GM12878 (cell line): ENCODE results near the gene NPIPA8. TPM values are rescaled to one million over a fixed set of nuclear protein-coding genes. Genes with fewer than 3 reads are reported as not detected.
"Not testable (repeated sequence)": the region's sequence is repeated elsewhere in the genome, so short reads cannot be mapped to it uniquely, and the experiment has no call there.

Source experiments
- ATAC-seq: fragments of 200-7000 bp; cut with Tn5 transposase; 3 replicates; pipeline ENCODE4 v1.9.1; 2020; ENCODE audit warnings: mild to moderate bottlenecking, moderate library complexity
- BruUV-seq: library from RNA; stranded (reverse); fragments of 400-500 nt; replicated peaks from 2 replicates; lab custom pipeline; 2021; lab: Mats Ljungman, UMichigan
- CTCF ChIA-PET: fragments of 300-600 bp; sonication (Branson Sonifier 250); formaldehyde crosslinking; extraction: SDS; loops from one replicate; lab custom pipeline; 2021; ENCODE audit warnings: inconsistent platforms; lab: Yijun Ruan, JAX
- POLR2A ChIA-PET: fragments of 350-600 bp; formaldehyde crosslinking; extraction: SDS; loops from one replicate; lab custom pipeline; 2021; ENCODE audit warnings: inconsistent platforms; lab: Charles Lee
- RAD21 ChIA-PET: fragments of 300-600 bp; sonication (Branson Sonifier 250); formaldehyde crosslinking; loops from one replicate; lab custom pipeline; 2023; ENCODE audit warnings: antibody characterized with exemption; ENCODE audit not compliant: unreplicated experiment; lab: Charles Lee
- SMC1A ChIA-PET: fragments of 300-600 bp; sonication (Branson Sonifier 250); formaldehyde crosslinking; loops from one replicate; lab custom pipeline; 2023; ENCODE audit not compliant: unreplicated experiment, uncharacterized antibody; lab: Charles Lee
- DNase-seq: peaks from one replicate; pipeline ENCODE4 v3.0.0-alpha.2; 2011; ENCODE audit warnings: low read depth, low spot score
- FAIRE-seq: peaks from 3 replicates; lab custom pipeline; 2011; peaks lifted over from hg19 to GRCh38; lab: Jason Lieb, UNC
- H2AFZ ChIP-seq: 2 replicates; pipeline ENCODE4 v1.6.0; 2011; ENCODE audit warnings: low read depth, low read length, control low read depth; ENCODE audit not compliant: control insufficient read depth
- H3K27ac ChIP-seq: 2 replicates; pipeline ENCODE4 v1.5.1; 2011; ENCODE audit warnings: control low read depth; ENCODE audit not compliant: control insufficient read depth, insufficient read depth
- H3K27me3 ChIP-seq, 2 experiments: replicated peaks in 1 of 2; 2 replicates each; pipeline versions ENCODE4 v1.6.0 to v1.6.1; 2011; ENCODE audit warnings: low read length in 1 of 2; ENCODE audit not compliant: control insufficient read depth in 2 of 2, insufficient read depth in 2 of 2
- H3K36me3 ChIP-seq, 2 experiments: 2 replicates each; pipeline ENCODE4 v1.5.1; 2011; ENCODE audit warnings: low read length in 1 of 2; ENCODE audit not compliant: control insufficient read depth in 2 of 2, insufficient read depth in 2 of 2
- H3K4me1 ChIP-seq: 2 replicates; pipeline ENCODE4 v1.6.1; 2011; ENCODE audit warnings: mild to moderate bottlenecking, low read length, moderate library complexity, mixed read lengths; ENCODE audit not compliant: control insufficient read depth, insufficient read depth
- H3K4me2 ChIP-seq: 2 replicates; pipeline ENCODE4 v1.6.0; 2011; ENCODE audit warnings: control low read depth; ENCODE audit not compliant: control insufficient read depth, insufficient read depth
- H3K4me3 ChIP-seq: fragments of 200-600 bp; sonication (generic); 2 replicates; pipeline ENCODE4 v1.5.1; 2016
- H3K79me2 ChIP-seq: 2 replicates; pipeline ENCODE4 v1.6.0; 2011; ENCODE audit warnings: low read length; ENCODE audit not compliant: control insufficient read depth, insufficient read depth
- H3K9ac ChIP-seq: 2 replicates; pipeline ENCODE4 v1.8.0; 2011; ENCODE audit warnings: low read length, control low read depth, mixed read lengths; ENCODE audit not compliant: control insufficient read depth, insufficient read depth
- H3K9me3 ChIP-seq: replicated peaks from 3 replicates; pipeline ENCODE4 v1.5.1; 2011; ENCODE audit warnings: mild to moderate bottlenecking, low read length; ENCODE audit not compliant: control insufficient read depth, insufficient read depth
- H4K20me1 ChIP-seq: 2 replicates; pipeline ENCODE4 v1.6.0; 2011; ENCODE audit not compliant: control insufficient read depth, insufficient read depth
- WGBS: methylation state at CpG from one replicate; pipeline ENCODE4 v1.1.6; 2016; ENCODE audit warnings: low lambda C conversion rate; ENCODE audit not compliant: insufficient replicate concordance, insufficient coverage; ENCODE audit errors: missing lambda C conversion rate; 5-methylcytosine and 5-hydroxymethylcytosine counted together
- in situ Hi-C: fragments of 300-500 bp; cut with MboI; formaldehyde crosslinking; loops from 9 replicates; pipeline ENCODE4 v1.14.3; 2018; ENCODE audit warnings: mixed read lengths
- intact Hi-C: fragments of 100-400 bp; cut with micrococcal nuclease; formaldehyde crosslinking; loops from one replicate; pipeline ENCODE4 v1.14.2; 2022; ENCODE audit not compliant: unreplicated experiment
- polyA plus RNA-seq, 11 experiments: library from polyadenylated mRNA; depleted of rRNA in 4 of 11; unstranded in 6 of 11; stranded (reverse) in 5 of 11; fragments of >200 nt; fragmentation: Nextera tagmentation in 4 of 11; fragmentation: Illumina TruSeq in 1 of 11; extraction: Ambion mirVana in 4 of 11; extraction: Trizol in 1 of 11; gene quantifications; 1 replicate in 1 of 11; 2 replicates in 10 of 11; pipeline versions ENCODE4 v1.2.1 to v1.2.3, GENCODE V29; 2011 to 2016; ENCODE audit warnings: inconsistent platforms in 2 of 11, missing spikeins in 2 of 11, low read depth in 1 of 11
- total RNA-seq, 4 experiments: library from RNA; depleted of rRNA in 3 of 4; stranded (reverse); fragments of >200 nt in 3 of 4; fragmentation: Illumina TruSeq in 1 of 4; extraction: Trizol in 1 of 4; gene quantifications; 2 replicates each; pipeline versions ENCODE4 v1.2.1 to v1.2.3, GENCODE V29; 2013 to 2021

NPIPA8 gene
- total and polyA plus RNA-seq, 10 of the 15 experiments (the other 5 are each of a cell fraction or from before 2014, with no cell fraction given), result 0.11 to 6.6 (median 2.5) TPM; not detected in 6

DNA sequence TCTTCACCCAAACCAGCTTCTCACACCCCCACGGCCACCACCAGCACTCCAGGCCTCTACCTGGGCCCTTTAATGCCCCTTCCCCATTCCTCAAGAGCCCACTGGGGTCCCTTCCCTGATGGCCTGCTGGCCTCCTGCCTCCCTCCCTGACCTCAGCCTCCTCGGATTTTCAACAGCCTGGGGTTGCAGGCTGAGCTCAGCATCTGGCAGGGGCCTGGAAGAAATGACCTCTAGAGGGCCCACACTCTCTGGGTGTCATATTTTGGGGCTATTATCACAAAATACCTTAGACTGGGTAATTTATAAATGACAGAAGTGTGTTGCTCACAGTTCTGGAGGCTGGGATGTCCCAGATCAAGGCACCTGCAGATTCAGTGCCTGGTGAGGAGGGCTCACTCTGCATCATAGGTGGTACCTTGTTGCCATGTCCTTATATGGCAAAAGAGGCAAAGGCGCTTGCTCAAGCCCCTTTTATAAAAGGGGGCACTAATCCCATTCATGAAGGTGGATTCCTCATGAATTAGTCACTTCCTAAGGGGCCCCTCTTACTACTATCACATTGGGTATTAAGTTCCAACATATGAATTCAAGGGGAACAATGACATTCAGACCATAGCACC lies 43.1 kb downstream of the NPIPA8 start:
- H3K9ac ChIP-seq, DNase-seq, H3K27ac ChIP-seq, H3K36me3 ChIP-seq, ATAC-seq, CTCF ChIA-PET, BruUV-seq, H3K79me2 ChIP-seq, H4K20me1 ChIP-seq, H3K4me3 ChIP-seq, H3K4me2 ChIP-seq, in situ Hi-C loops, POLR2A ChIA-PET, intact Hi-C loops, FAIRE-seq, H3K27me3 ChIP-seq, H2AFZ ChIP-seq, RAD21 ChIA-PET, H3K4me1 ChIP-seq, SMC1A ChIA-PET, H3K9me3 ChIP-seq: not testable (repeated sequence)
- WGBS, result no CpG with 5 or more reads among the region's 3 CpGs

DNA sequence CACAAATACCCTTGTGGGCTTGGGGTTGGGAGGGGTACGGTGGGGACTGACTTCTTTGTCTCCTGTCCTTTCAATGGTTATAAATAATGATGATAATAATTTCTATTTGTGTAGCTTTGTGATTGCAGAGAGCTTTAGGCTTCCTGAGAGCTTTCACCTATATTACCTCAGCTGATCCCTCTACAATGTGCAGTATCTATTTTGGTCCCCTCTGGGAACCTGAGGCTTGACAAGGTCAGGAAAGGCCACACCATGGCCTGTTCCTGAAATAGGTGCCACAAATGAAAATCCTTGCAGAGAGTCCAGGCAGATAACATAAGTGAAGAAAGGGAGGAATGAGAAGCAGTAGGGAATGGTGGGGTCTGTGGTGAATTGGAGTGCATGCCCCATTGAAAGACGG lies 45.6 kb downstream of the NPIPA8 start:
- H4K20me1 ChIP-seq, H3K4me1 ChIP-seq, CTCF ChIA-PET, H2AFZ ChIP-seq, BruUV-seq, RAD21 ChIA-PET, H3K4me3 ChIP-seq, intact Hi-C loops, H3K9me3 ChIP-seq, in situ Hi-C loops, H3K36me3 ChIP-seq, FAIRE-seq, DNase-seq, H3K27ac ChIP-seq, H3K9ac ChIP-seq, POLR2A ChIA-PET, H3K79me2 ChIP-seq, ATAC-seq, H3K4me2 ChIP-seq, SMC1A ChIA-PET, H3K27me3 ChIP-seq: not testable (repeated sequence)
- WGBS, result no CpG with 5 or more reads among the region's 2 CpGs

DNA sequence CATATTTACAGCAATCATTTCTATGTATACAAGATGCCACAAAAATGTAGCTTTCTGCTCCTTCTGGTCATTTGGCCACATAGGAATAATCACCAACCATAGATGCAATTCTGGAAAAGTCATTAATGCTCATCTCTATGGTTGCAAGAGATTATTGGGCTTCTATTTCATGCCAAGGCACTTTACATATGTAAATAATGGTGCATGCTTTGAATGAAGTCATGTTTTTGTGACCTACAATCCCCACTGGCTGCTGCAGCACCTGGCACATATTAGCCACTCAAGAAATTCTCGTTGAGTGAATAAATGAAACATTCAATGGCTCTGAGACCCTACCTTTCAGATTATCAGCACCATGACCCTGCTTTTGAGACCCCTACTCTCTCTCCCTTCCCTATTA lies 50.2 kb downstream of the NPIPA8 start:
- H3K27me3 ChIP-seq, POLR2A ChIA-PET, RAD21 ChIA-PET, H3K9me3 ChIP-seq, H3K4me3 ChIP-seq, ATAC-seq, CTCF ChIA-PET, H4K20me1 ChIP-seq, H2AFZ ChIP-seq, SMC1A ChIA-PET, intact Hi-C loops, in situ Hi-C loops, H3K4me2 ChIP-seq, H3K27ac ChIP-seq, DNase-seq, H3K36me3 ChIP-seq, FAIRE-seq, H3K79me2 ChIP-seq, H3K4me1 ChIP-seq, BruUV-seq, H3K9ac ChIP-seq: not testable (repeated sequence)
- WGBS, result 13% methylated on average over 1 of the region's 1 CpG

DNA sequence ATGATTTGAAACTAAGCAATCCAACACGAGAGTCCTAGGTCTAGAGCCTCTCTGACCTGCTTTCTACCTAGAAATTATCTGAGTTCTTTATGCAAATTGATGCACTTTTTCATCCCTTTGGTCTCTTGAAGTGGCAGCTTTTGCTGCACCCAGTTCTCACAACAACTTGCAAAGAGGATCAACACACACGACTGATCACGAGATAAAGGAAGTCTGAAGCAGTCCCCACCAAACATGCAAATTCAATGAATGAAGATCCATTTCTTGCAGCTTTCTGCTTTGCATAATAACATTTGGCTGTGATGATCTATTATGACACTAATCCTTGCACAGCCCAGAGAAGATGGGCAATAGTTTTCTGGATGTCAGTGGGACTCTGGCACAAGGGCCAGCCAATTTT lies 56.2 kb downstream of the NPIPA8 start:
- FAIRE-seq, H3K9ac ChIP-seq, H4K20me1 ChIP-seq, H3K4me3 ChIP-seq, ATAC-seq, H2AFZ ChIP-seq, POLR2A ChIA-PET, H3K79me2 ChIP-seq, CTCF ChIA-PET, H3K4me2 ChIP-seq, H3K9me3 ChIP-seq, RAD21 ChIA-PET, BruUV-seq, in situ Hi-C loops, intact Hi-C loops, DNase-seq, H3K27me3 ChIP-seq, H3K4me1 ChIP-seq, H3K36me3 ChIP-seq, H3K27ac ChIP-seq, SMC1A ChIA-PET: not testable (repeated sequence)
- WGBS, result no CpG with 5 or more reads among the region's 3 CpGs
